ENCODE measurements around the gene PCDHB2.
"Not testable (repeated sequence)": the region's sequence is repeated elsewhere in the genome, so short reads cannot be mapped to it uniquely, and the experiment has no call there.

The PCDHB2 gene

DNA sequence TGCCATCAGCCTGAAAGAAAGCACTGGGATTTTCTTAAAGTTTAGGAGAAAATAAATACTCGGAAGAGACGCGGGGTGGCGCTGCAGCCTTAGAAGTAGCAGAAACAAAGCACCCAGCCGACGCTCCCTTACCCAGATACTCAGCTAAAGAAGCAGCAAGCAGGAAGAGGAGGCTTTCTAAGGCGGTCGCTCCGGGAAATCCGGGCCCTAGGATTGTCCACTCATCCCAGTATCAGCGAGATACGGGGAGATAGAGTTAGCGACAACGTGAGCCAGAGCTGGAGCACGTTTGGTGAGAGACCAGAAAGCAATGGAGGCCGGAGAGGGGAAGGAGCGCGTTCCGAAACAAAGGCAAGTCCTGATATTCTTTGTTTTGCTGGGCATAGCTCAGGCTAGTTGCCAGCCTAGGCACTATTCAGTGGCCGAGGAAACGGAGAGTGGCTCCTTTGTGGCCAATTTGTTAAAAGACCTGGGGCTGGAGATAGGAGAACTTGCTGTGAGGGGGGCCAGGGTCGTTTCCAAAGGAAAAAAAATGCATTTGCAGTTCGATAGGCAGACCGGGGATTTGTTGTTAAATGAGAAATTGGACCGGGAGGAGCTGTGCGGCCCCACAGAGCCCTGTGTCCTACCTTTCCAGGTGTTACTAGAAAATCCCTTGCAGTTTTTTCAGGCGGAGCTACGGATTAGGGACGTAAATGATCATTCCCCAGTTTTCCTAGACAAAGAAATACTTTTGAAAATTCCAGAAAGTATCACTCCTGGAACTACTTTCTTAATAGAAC is at the start of gene PCDHB2:
Gene PCDHB2, plus strand, starts transcription at position 135 of the 782 bp plus-strand sequence. Its CDS starts 176 bp downstream, at position 311.
- DNase-seq (ENCODE audit: low spot score) = peak; percentile 65

DNA sequence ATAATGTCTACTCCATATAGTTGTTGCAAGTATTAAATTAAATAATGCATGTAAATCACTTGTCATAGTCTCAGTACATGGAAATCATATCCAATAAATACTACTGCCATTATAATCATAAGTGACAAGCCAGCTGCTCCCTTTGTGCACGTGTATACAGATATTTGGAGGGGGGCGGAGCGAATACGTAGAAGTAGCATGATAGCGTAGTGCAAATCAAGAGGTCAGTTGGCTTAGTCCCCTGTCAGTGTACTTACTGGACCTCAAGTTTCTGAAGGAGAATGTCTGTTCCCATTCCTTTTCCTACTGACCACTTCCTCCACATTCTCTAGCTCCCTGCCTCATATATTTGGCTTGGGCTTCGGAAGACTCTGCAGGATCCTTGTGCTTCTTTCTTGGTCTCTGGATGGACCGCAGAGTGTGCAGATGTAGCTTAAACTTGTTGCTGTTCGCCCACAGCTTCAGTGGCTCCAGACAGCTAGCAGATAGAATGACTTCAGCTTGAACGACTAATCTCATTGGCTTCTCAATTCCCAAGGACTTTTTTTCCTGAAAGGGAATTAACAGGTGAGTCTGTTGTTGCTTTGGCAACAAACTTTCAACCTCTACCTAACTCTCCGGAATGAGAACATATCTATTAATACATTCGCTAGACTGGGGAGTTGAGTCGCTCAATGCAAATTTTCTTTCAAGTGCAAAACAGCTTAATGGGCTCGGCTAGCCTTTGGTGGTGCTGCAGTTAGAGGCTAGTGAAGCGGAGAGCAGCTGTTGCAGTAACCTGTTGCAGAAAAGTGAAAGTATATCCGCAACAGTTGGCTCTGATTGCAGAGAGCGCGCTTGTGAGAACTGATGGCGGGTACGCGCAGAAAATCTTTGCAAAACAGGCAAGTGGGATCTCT is 43.5 kb upstream of the PCDHB2 start, which contains the start of gene PCDHB1:
Gene PCDHB1, plus strand, starts transcription at position 753 of the 899 bp plus-strand sequence. Its CDS starts 97 bp downstream, at position 850.
- DNase-seq (ENCODE audit: low spot score) = no peak

- no peak for DNase-seq (ENCODE audit: low spot score)
Measured at GRCh38 chr5:141051521-141051866, 42.9 kb upstream of the PCDHB2 start.

DNA sequence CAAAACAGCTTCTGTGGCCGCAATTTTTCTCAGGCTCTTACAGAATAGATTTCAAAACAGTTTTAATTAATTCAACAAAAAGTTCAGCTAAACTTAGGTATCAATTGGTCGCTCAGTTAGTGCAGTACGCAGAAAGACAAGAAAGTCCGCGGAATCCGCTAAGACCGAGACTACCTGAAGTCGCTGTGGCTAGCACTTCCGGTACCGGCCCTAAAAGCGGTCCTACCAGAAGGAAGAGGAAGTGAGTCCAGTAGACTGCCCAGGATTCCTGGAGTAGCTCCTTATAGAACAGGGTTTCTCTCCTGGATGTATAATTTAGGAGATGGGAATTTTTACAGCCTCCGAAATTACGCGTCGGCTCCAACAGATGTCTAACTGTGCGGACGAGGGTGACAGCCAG is 16.6 kb upstream of the PCDHB2 start:
- DNase-seq (ENCODE audit: low spot score) = no peak

DNA sequence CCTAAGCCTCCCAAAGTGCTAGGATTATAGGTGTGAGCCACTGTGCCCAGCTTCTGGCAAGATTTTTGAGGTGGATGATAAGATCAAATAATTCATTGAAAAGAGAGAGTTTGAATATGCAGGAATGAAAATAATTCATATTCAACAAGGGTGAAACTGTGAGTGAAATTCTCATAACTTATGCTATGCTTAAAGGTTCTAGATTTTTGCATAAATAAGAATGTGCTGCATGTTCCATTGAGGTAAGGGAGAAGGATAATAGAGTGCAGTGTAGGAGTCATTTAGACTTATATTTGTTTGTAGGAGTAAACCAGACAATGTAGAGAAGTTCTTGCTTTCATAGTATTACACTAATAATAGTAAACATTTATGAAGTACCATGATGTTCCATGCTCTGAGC is 12.2 kb upstream of the PCDHB2 start:
- DNase-seq (ENCODE audit: low spot score) = no peak

DNA sequence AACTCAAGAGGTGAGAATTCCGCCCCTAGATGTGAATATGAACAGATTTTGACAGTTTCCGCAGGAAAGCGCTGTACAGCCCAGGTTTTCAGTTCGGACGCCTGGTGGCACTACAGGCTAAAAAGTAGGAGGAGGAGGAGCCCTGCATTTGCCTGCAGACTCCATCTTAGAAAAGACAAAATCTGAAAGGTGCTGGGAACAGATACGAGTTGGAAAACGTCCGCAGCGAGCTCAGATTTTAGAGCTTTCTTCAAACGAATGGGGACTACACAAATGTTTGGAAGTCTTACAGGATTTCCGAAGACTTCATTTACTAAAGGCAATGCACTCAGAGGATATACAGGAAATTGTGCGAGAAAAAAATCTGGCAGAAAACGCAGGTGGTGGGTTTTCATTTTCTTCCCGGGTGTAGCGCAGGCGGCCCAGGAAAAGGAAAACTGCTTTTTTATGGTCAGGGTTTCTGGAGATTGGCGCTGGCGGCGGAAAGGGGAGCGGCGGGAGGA is 9.9 kb upstream of the PCDHB2 start:
- DNase-seq (ENCODE audit: low spot score) = peak; percentile 57

- no peak for DNase-seq (ENCODE audit: low spot score)
Measured at GRCh38 chr5:141095263-141095641, 837 bp downstream of the PCDHB2 start.

DNA sequence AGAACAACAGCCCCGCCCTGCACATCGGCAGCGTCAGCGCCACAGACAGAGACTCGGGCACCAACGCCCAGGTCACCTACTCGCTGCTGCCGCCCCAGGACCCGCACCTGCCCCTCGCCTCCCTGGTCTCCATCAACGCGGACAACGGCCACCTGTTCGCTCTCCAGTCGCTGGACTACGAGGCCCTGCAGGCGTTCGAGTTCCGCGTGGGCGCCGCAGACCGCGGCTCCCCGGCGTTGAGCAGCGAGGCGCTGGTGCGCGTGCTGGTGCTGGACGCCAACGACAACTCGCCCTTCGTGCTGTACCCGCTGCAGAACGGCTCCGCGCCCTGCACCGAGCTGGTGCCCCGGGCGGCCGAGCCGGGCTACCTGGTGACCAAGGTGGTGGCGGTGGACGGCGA is 1.8 kb downstream of the PCDHB2 start:
- not testable (repeated sequence) for DNase-seq (ENCODE audit: low spot score)

DNA sequence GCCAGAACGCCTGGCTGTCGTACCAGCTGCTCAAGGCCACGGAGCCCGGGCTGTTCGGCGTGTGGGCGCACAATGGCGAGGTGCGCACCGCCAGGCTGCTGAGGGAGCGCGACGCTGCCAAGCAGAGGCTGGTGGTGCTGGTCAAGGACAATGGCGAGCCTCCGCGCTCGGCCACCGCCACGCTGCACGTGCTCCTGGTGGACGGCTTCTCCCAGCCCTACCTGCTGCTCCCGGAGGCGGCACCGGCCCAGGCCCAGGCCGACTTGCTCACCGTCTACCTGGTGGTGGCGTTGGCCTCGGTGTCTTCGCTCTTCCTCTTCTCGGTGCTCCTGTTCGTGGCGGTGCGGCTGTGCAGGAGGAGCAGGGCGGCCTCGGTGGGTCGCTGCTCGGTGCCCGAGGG is 2.2 kb downstream of the PCDHB2 start:
- DNase-seq (ENCODE audit: low spot score) = not testable (repeated sequence)

- DNase-seq (ENCODE audit: low spot score) = peak; percentile 77
Measured at GRCh38 chr5:141100243-141100805, 5.9 kb downstream of the PCDHB2 start, which contains the start of gene PCDHB3. TSS of gene PCDHB3 (plus strand) at chr5:141100473. CDS start at chr5:141100650, 177 bp downstream.

- DNase-seq (ENCODE audit: low spot score) = no peak
Measured at GRCh38 chr5:141101059-141101458, 6.6 kb downstream of the PCDHB2 start.

DNA sequence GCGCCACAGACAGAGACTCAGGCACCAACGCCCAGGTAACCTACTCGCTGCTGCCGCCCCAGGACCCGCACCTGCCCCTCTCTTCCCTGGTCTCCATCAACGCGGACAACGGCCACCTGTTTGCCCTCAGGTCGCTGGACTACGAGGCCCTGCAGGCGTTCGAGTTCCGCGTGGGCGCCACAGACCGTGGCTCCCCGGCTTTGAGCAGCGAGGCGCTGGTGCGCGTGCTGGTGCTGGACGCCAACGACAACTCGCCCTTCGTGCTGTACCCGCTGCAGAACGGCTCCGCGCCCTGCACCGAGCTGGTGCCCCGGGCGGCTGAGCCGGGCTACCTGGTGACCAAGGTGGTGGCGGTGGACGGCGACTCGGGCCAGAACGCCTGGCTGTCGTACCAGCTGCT is 7.7 kb downstream of the PCDHB2 start:
- not testable (repeated sequence) for DNase-seq (ENCODE audit: low spot score)

DNA sequence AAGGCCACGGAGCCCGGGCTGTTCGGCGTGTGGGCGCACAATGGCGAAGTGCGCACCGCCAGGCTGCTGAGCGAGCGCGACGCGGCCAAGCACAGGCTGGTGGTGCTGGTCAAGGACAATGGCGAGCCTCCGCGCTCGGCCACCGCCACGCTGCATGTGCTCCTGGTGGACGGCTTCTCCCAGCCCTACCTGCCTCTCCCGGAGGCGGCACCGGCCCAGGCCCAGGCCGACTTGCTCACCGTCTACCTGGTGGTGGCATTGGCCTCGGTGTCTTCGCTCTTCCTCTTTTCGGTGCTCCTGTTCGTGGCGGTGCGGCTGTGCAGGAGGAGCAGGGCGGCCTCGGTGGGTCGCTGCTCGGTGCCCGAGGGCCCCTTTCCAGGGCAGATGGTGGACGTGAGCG is 8.1 kb downstream of the PCDHB2 start:
- not testable (repeated sequence) for DNase-seq (ENCODE audit: low spot score)

GRCh38 chr5:141105350-141105749 is 10.9 kb downstream of the PCDHB2 start:
- no peak for DNase-seq (ENCODE audit: low spot score)

DNA sequence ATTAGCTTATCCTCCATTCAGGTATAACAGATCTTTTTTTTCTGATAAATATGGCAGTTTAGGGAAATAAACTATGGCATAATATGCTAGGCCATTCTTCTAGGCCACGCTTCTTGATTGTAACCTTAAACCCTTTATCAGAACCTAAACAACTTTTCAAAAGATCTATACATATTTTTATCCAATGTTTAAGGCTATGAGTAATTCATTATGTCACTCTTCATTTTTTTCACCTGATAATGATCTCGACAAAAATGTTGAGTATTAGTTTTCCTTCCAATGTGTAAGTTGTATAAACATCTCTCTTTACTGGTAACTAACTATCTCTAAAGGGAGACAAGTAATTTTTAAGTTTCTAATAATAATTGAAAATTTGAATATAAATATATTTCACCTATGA is 24.8 kb downstream of the PCDHB2 start:
- DNase-seq (ENCODE audit: low spot score) = no peak

- DNase-seq (ENCODE audit: low spot score) = no peak
Measured at GRCh38 chr5:141121563-141121962, 27.1 kb downstream of the PCDHB2 start, which contains the start of gene PCDHB4. TSS of gene PCDHB4 (plus strand) at chr5:141121818. CDS start at chr5:141121999, 181 bp downstream.

GRCh38 chr5:141121985-141122384 is 27.6 kb downstream of the PCDHB2 start:
- DNase-seq (ENCODE audit: low spot score) = no peak

DNA sequence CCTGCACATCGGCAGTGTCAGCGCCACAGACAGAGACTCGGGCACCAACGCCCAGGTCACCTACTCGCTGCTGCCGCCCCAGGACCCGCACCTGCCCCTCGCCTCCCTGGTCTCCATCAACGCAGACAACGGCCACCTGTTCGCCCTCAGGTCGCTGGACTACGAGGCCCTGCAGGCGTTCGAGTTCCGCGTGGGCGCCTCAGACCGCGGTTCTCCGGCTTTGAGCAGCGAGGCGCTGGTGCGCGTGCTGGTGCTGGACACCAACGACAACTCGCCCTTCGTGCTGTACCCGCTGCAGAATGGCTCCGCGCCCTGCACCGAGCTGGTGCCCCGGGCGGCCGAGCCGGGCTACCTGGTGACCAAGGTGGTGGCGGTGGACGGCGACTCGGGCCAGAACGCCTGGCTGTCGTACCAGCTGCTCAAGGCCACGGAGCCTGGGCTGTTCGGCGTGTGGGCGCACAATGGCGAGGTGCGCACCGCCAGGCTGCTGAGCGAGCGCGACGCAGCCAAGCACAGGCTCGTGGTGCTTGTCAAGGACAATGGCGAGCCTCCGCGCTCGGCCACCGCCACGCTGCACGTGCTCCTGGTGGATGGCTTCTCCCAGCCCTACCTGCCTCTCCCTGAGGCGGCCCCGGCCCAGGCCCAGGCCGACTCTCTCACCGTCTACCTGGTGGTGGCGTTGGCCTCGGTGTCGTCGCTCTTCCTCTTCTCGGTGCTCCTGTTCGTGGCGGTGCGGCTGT is 29.2 kb downstream of the PCDHB2 start:
- DNase-seq (ENCODE audit: low spot score) = not testable (repeated sequence)

DNA sequence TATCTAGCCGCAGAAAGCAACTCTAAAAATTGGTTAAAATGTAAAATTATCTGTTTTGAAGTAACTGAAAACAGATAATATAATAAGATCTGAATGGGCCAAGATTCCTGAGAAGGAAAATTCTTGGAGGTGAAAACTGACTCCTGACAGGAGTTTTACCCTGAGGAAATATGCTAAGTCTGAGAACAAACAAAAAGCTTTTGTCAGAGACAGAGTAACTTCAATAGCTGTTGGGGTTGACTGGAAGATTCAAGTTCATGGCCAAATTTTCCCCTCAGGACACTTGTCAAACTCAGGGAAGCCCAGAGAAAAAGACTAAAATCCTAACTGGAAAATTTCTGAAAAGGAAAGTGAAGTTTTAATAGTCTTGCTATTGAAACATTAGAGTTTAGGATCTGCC is 32.9 kb downstream of the PCDHB2 start:
- no peak for DNase-seq (ENCODE audit: low spot score)

DNA sequence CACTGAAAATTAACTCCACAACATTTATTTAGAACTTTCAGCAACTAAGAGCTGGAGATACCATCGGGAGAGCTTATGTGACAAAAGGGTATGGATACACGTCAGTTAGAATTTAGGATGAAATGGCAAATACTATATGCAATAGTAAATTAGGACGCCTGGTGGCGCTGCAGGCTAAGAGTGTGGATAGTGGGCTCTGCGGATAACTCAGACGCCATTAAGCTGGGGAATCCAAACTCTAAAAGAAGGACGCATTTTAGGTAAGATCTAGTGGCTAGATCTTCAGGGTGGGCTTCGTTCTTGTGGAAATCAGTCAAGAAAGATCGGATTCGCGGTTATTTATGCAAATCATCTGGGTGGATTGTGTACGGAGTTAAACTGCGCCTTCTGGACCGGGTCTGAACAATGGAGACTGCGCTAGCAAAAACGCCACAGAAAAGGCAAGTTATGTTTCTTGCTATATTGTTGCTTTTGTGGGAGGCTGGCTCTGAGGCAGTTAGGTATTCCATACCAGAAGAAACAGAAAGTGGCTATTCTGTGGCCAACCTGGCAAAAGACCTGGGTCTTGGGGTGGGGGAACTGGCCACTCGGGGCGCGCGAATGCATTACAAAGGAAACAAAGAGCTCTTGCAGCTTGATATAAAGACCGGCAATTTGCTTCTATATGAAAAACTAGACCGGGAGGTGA is 40.8 kb downstream of the PCDHB2 start, which contains the start of gene PCDHB5:
Gene PCDHB5, plus strand, starts transcription at position 177 of the 688 bp plus-strand sequence. Its CDS starts 229 bp downstream, at position 406.
- peak; percentile 61 for DNase-seq (ENCODE audit: low spot score)
